GM21423 (cell line): ENCODE results near the gene FEM1C.

ENCODE experiments used
- ATAC-seq: cut with Tn5 transposase; IDR thresholded peaks from one replicate; pipeline ENCODE4 v1.9.1; 2021; ENCODE audit warnings: mild to moderate bottlenecking, moderate library complexity; ENCODE audit not compliant: unreplicated experiment

FEM1C gene

DNA sequence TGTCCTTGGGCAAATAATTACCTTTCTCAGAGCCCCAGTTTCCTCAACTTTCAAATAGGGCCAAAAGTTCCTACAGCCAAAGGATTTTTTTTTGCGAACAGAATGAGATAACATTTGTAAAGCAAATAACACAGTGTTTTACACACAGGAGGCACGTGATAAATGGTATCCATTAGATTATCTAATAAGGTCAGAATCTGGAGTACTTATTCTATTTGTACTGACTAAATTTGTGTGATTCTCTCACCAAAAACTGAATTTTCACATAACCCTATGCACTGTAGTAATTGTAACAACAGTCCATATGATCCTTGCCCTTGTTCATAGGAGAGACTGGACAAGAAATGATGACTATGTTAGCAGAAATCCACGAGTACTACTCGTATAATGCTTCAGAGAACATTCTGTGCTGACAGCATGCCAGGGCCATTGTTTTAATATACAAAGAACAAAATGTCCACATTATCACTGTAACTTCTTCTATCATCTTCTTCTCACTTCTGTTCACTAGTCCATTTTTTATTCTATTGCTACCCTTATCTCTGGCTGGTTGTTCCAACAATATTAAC, 13.9 kb upstream of the FEM1C start:
- no peak for ATAC-seq

DNA sequence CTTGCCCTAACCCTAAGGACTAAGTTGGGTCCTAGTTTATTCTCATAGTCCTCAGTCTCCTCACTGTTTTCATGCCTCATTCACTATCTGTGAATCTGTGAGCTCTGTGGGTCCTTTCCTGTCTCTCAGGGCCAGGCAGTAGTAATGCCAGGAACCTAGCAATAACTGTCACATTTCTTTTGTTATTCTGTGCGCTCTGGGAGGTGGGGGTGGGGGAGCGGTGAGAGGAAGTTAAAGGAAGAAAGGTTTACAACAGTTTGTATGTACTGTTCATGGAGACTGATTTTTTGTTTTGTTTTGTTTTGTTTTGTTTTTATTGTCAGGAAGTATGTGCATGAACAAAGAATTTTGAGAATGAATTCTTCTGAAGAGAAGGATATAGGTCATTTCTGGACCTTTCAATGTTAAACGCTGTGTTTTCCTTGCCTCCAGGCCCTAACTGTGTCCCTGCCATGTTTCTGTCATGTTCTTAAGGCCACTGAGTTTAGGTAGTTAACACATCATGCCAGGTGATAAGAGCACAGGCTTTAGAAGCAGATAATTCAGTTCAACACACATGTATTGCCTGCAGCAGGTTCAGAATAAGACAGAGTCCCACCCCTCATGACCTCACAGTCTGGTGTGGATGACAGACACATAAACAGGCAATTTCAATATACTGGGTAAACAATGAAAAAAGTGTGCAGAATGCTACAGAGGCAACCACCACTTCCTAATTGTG, 13.3 kb upstream of the FEM1C start:
- ATAC-seq, result no peak

DNA sequence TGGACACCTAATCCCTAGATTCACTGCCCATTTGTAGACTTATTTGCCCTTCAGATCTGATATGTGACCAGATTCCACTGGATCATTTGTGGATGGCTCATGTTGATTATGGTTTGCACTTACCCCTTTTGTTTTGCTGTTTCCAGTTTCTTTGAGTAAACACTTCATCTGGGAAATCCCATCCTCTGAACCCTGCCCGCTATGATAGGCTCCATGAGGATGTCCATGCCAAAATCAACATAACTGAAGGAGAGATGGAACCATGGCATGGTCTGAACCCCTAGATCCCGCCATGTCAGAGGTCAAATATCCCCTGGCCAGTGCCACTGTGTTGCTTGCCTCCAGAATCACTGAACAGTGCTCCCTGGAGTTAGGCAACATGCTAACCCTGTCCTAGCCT, 11.7 kb upstream of the FEM1C start:
- no peak for ATAC-seq

DNA sequence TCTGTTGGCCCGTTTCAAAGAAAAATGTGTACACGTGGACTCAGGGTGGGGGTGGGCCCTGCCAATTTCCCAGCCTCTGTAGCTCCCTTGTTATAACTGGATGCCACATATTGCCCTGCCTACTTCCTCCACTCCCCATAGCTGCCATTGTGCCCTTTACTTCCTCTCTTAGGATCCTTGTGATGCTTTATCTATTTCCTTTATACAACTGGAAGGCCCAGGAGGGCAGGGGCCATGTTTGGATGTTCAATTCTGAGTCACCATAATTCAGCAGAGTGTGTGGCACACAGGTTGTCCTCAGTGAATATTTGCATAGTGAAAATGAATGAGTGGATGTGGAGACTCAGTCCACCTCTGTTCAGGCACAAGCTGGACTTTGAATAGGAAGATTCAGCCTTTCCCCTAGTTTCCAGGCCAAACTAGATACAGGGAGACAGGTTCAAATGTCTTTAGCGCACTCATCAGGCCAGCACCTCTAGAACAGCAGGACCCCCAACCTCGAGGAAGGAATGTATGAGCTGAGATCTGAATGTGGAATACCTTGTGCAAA, 10.6 kb upstream of the FEM1C start:
- no peak for ATAC-seq

DNA sequence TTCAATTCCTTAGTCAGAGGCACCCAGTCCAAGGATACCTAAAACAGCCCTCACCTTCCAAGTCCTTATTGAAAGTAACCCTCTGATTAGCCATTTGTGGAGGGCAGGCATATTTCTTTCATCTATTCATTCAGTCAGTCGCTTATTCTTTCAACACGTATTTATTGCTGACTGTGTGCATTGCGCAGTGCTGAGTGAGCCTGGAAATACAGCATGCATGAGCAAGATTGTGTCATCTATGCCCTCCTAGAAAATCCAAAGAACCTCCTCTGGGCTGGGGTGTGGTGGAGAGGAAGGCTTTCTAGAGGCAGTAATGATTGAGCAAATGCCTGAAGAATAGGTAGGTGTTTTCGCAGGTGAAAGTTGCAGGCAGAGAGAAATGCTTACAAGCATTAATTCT, 8.5 kb upstream of the FEM1C start:
- no peak for ATAC-seq

DNA sequence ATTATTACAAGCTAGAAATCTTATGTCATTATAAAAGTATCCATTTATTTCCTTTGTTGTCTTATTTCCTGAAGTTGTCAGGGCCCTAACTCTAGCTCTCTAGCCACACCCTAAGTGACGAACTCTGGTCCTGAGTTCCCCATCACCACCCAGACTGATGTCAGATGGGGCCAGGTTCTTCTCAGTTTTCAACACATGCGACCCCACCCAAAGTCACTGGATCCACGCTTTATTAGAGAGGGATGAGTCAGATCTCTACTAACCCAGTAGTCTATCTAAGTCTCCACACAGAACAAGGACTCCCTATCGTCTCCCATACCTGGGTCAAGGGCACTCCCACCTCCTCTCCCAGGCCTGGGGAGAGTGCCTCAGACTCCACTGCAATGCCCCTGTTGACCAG, 6.8 kb upstream of the FEM1C start:
- no peak for ATAC-seq

DNA sequence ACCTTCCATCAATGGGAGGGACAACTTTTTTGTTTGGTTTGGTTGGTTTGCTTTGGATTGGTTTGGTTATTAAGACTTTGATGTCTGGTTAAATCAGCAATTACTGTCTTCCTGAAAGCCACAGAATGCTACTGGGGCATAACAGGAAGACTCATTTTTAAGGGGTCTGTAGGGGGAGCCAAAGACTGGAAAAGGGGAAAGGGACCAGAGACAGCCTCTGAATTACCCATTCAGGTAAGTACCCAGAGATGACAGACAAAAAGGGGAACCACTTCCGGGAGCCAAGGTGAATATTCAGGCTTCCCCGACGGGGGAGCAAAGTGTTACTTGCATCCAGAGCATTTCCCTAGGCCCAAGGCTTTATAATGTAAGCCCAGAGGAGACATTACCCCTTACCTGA, 4.6 kb upstream of the FEM1C start:
- peak; percentile 19 for ATAC-seq

DNA sequence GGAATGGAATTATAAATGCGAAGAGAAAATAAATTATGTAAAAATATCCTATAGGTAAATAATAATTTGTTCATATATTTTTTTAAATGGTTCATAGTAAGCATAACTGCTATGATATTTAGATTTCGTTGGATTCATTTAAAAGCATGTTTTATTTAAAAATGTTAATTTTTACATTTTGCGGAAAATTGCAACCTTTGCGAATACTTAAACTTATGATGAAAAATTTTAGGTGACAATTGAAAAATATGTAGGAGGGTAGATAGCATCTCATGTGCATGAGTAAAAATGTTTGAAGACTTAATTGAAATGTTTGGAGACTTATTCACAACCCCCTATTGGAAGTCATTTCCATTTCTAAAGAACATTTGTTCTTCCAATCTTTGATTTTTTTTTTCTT, 4.1 kb upstream of the FEM1C start:
- no peak for ATAC-seq

DNA sequence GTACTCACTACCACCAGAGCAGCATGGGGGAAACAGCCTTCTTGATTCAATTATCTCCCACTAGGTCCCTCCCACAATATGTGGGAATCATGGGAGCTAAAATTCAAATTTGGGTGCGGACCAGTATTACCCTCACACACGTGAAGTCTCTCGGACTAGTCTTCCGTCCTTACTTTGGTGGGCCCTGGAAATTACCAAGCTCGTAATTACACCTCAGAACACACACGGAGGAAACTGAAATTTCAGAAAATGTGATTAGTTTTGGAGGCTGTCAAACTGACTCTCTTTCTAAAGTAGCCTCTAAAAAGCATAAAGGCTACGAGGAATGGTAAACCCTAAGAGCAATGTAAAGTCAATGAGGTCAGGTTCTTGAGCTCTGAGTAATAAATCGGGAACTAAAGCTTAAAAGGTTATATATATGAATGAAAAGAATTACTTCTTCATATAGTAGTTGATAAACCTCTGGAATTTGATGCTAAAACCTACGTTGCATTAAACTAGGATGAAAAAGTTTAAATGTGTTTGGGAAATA, 842 bp upstream of the FEM1C start:
- no peak for ATAC-seq

DNA sequence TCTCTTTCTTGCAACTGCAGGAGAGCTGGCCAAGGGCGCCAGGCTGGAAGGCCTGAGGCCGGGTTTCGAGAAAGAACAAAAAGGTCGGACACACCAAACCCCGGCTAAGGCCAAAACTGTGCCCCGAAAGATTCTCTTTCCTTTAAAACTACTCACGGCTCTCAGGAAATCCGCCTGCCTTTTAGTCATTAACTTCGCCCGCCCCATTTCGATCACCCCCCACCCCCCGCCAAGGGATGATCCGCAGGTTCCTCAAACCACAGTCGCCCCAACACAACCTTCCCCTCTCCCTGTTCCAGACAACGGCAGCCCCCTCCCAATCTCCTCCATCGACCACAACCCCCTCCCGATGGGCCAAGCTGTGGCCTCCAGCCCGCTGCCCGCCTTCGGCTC, 536 bp downstream of the FEM1C start:
- ATAC-seq, result peak; percentile 11

DNA sequence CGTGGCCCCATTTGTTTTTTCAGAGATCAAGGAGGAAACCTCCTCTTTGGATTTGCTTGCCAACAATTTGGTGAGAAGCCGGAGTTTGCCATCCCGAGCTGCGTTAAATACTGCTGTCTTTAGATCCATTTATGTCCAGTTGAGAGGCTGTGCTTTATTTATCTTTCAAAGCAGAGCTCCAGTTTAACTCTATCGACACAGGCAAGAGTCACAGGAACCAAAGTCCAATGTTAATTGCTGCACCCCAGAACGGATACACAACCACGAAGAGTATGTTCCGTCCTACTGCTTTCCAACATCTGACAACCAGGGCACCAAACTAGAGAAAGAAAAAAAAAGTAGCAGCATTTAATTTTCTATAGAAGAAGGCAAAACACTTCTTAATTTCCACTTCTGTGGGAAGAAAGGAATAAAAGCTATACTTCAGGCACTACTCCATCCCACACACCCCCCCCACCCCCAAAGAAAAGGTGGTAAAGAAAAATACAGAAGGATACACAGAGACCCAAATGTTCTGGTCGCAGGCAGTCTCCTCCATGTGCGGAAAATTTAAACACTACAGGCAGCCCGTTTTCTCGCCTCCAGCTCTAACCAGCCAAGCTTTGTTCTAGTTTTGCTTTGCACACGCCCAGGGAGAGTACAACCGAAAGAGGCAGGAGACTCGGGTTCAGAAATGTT, 1.1 kb downstream of the FEM1C start:
- ATAC-seq, result peak; percentile 30

DNA sequence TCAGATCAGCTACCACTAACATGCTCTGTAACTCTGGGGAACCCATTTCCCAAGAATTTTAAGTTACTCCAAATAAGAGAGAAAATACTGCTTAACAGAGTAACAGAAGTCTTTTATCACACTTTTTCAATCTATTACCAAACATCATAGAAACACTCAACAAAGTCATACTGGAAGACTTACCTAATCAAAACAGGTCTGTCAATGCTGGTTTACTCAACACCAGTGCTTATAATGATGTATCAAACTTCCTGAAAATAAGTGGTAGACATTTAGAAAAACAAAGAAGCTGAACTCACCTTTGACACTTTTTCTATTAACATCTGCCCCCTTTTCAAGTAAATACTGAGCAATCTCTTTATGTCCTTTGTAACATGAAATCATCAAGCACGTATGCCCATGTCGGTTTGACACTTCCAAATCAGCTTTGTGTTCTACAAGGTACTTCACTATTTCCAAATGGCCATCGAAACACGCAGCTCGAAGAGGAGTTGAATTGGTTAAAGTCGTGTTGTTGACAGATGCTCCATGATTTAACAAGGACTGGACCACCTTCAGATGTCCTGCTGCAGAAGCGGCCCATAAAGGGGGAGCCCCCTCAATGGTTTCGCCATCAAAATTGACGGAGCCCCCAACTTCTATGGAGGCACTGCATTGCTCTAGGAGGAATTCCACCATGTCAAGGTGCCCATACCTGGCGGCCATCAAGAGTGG, 1.8 kb downstream of the FEM1C start:
- no peak for ATAC-seq

DNA sequence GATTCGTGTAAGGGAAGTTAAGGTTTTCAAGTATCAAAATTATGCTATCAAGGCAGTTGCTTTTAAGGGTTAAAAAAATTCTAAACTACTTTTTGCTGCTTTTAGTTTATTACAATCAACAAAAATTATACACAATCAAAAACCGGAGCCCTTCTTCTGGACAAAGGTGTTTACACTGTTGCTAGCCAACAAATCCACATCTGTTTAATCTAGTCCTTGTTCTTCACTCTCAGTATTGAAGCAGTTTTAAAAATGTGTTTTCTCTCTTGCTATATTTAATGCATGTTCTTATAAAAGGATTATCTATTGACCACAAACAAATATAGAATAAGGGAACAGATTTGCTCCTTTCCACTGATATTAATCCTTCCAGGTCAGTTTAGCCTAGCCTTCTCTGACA, 2.5 kb downstream of the FEM1C start:
- ATAC-seq, result no peak

DNA sequence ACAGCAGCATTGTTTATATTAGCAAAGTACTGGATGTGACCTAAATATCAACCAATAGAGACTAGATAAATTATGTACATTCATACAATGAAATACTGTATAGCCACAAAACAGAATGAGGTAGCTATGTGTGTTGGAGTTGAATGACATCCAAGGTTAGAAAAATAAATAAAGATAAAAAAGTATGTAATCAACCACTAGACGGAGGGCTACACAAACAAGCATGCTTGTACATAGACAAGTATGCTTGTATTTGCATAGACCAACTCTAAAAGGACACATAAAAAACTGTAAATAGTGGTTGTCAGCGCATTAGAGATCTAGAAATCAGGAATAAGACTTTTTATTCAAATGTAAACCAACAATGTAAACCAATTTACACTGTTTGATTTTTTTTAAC, 3.0 kb downstream of the FEM1C start:
- ATAC-seq, result no peak

DNA sequence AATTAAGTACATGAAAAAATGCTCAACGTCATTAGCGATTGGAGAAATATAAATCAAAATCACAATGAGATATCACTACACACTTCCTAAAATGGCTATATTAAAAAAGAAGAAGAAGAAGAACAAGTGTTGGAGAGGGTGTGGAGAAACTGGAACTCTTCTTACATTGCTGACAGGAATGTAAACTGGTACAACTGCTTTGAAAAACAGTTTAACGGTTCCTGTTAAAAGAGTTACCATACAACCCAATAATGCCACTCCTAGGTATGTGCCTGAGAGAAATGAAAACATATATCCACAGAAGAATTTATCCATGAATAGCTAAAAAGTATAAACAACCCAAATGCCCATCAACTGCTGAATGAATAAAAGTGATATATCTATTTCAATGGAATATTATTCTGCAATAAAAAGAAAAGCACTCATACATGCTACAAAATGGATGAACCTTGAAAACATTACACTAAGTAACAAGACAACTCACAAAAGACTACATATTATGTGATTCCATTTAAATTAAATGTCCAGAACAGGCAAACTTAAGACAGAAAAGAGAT, 9.0 kb downstream of the FEM1C start:
- no peak for ATAC-seq

DNA sequence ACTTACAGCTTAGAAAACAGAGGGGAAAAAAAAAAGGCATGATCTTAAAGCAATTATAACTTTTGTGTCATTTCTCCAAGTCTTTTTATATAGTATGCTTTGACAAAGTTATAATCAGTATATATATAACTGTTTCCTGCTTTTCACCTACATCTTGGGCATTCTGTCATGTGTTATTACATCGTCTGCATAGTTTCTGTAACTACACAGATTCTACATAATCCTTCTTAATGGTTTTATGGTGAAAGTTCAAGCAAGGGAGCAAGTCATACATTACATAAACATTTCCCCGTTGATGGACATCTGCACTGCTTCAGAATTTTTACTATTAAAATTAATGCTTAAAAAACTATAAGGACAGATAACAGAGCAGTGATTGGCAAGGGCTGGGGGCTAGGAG, 12.1 kb downstream of the FEM1C start:
- ATAC-seq, result no peak

DNA sequence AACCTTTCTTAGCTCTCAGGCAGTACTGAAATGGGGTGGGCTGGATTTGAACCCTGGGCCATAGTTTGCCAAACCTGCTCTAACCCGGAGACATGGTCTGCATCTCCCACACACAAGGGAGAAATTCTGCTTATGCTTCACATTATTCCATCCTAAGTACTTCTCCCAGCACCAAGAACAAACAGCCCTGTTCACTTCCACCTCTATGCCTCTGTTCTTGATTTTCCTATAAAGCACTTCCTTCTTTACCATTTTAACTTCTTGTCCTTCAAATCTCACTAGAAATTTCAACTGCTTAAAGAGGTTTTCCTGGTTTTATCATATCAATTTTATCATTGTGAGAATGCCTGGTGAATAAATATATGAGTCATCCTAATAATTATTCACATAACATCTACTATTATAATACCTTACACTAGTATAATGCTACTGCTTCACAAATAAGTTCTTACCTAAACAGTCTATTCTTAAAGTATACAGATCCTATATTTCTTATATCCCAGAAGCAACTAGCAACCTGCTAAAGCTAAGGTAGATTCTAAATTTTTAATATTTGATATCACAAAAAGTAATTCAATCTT, 12.7 kb downstream of the FEM1C start:
- ATAC-seq, result no peak

DNA sequence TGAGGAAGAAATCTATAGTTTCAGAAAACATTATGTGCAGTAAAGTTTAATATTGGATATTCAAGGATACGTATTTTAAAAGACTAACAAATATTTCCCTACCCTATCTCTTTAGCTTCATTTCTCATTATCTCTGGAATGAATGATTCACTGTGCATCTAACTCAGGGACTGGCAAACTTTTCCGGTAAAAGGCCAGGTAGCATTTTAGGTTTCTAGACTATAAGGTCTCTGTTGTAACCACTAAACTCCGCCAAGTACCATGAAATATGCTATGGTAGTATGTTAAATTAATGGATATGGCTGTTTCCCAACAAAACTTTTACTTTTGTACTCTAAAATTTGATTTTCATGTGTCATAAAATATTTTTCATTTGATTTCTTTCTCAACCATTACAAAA, 13.2 kb downstream of the FEM1C start:
- no peak for ATAC-seq

DNA sequence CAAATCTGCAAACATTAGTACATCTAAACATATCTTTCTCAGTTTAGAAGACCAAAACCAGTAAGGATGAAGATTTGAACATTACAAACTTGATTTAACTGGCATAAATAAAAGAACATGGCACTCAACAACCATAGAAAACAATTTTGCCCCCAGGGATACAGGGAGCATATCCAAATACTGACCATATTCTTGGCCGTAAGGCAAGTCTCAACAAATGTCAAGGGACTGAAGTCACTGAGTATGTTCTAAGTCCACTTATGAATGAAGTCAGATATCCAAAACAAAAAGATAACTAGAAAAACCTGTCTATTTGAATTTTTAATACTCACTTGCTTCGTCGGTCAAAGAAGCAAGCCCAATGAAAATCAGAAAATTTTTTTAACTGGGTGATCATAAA, 14.1 kb downstream of the FEM1C start:
- ATAC-seq, result no peak

DNA sequence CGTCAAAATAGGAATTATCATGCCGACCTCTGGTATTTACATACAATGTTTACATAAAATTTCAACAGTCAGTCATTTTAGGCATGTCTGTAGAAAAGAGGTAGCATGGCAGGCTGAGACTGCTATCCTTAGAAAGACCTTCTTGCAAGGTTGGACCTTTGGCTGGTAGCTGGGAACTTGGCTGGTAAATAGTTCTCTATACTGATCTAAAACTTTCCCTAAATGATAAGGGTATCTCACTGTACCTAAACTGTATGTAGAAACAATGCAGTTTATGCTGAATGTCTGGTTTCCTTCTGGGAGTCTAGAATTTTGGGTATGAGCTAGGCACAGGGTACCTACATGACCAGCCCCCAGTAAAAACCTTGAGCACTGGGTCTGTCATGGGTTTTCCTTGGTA, 18.0 kb downstream of the FEM1C start:
- no peak for ATAC-seq
